ENCODE measurements around the gene NLE1. TPM values are rescaled to one million over a fixed set of nuclear protein-coding genes. Genes with fewer than 3 reads are reported as not detected.
A peak's percentile ranks its signal among the peaks of the same experiment; 100 is the strongest.

The NLE1 gene
- total and polyA plus RNA-seq, 2 donors from 2014 or later = 9.6 to 11.0 TPM

DNA sequence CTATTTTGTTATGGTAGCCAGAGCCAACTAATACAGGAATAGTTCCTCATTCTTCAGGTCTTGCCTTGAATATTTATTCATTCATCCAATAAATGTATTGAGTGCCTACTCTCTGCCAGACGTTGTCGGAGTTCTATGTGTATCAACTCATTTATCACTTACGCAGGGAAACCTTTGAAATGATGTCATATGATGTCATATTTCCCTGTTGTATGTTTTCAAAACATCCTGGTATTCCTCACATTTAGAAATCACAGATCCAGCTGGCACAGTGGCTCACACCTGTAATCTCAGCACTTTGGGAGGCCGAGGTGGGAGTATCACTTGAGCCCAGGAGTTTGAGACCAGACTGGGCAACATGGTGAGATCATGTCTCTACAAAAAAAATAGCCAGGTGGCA is 2.7 kb upstream of the NLE1 start:
- FAIRE-seq (no peak), DNase-seq (no peak)
- Histone ChIP-seq H3K4me3 (ENCODE audit: low read length in 3 of 3) (no peak overlapping the region), H3K27me3 (ENCODE audit: control insufficient read depth, insufficient read depth, low read length) (no peaks in the 10 kb centered on the region), H3K36me3 (ENCODE audit: control insufficient read depth in 2 of 3, insufficient read depth in 3 of 3, low read length in 3 of 3) (no peaks in the 10 kb centered on the region), H3K4me1 (ENCODE audit: control insufficient read depth in 2 of 3, insufficient read depth in 2 of 3, low read depth in 1 of 3, low read length in 3 of 3) (peaks cover 0 to 3% (median 0%) of the 10 kb centered on the region in 3 donors), H3K9me3 (ENCODE audit: control insufficient read depth in 2 of 3, insufficient read depth in 1 of 3, low read length in 3 of 3) (no peaks in the 10 kb centered on the region), H3K9ac (ENCODE audit: low read length in 3 of 3) (no peak overlapping the region), H3K27ac (ENCODE audit: low read depth in 2 of 2, low read length in 2 of 2) (no peak overlapping the region)
- intact Hi-C loops (cut with DNase I) = no loop called here
- TF ChIP-seq, protein P1, sequence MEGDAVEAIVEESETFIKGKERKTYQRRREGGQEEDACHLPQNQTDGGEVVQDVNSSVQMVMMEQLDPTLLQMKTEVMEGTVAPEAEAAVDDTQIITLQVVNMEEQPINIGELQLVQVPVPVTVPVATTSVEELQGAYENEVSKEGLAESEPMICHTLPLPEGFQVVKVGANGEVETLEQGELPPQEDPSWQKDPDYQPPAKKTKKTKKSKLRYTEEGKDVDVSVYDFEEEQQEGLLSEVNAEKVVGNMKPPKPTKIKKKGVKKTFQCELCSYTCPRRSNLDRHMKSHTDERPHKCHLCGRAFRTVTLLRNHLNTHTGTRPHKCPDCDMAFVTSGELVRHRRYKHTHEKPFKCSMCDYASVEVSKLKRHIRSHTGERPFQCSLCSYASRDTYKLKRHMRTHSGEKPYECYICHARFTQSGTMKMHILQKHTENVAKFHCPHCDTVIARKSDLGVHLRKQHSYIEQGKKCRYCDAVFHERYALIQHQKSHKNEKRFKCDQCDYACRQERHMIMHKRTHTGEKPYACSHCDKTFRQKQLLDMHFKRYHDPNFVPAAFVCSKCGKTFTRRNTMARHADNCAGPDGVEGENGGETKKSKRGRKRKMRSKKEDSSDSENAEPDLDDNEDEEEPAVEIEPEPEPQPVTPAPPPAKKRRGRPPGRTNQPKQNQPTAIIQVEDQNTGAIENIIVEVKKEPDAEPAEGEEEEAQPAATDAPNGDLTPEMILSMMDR (IDR thresholded peaks at IDR 0.05; ENCODE audit: borderline replicate concordance, extremely low read depth, insufficient read depth) = no peak

DNA sequence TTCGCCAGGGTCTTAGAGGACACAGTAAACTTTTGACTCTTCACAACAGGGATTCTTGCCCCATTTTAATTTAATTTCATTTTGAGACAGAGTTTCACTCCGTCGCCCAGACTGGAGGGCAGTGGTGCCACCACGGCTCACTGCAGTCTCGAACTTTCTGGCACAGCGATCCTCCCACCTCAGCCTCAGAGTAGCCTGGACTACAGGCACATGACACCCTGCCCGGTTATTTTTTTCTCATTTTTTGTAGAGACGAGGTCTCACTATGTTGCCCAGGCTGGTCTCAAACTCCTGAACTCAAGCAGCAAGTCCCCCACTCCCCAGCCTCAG is 329 bp upstream of the NLE1 start:
- intact Hi-C loops (cut with DNase I) = no loop called here
- Histone ChIP-seq H3K9me3 (ENCODE audit: control insufficient read depth in 2 of 3, insufficient read depth in 1 of 3, low read length in 3 of 3) (no peaks in the 10 kb centered on the region), H3K36me3 (ENCODE audit: control insufficient read depth in 2 of 3, insufficient read depth in 3 of 3, low read length in 3 of 3) (peaks cover 3 to 13% (median 8%) of the 10 kb centered on the region in 3 donors), H3K4me3 (ENCODE audit: low read length in 3 of 3) (peak overlapping the region in 2 of 3 donors; percentile 42 to 96), H3K4me1 (ENCODE audit: control insufficient read depth in 2 of 3, insufficient read depth in 2 of 3, low read depth in 1 of 3, low read length in 3 of 3) (peaks cover 0 to 3% (median 0%) of the 10 kb centered on the region in 3 donors), H3K27ac (ENCODE audit: low read depth in 2 of 2, low read length in 2 of 2) (no peak overlapping the region), H3K9ac (ENCODE audit: low read length in 3 of 3) (no peak overlapping the region), H3K27me3 (ENCODE audit: control insufficient read depth, insufficient read depth, low read length) (no peaks in the 10 kb centered on the region)
- TF ChIP-seq, protein P1 (IDR thresholded peaks at IDR 0.05; ENCODE audit: borderline replicate concordance, extremely low read depth, insufficient read depth) = no peak
- DNase-seq (no peak), FAIRE-seq (no peak)

DNA sequence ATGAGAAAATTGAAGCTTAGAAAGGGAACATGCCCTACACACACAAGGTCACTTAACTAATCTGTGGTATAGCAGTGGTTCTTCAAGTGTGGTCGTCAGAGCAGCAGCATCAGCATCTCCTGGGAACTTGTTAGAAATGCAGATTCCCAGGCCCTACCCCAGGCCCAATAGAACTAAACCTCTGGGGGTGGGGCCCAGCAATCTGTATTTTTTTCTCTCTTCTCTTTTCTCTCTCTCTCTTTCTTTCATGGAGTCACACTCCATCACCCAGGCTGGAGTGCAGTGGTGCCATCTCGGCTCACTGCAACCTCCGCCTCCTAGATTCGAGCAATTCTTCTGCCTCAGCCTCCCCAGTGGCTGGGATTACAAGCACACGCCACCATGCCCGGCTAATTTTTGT is 3.9 kb downstream of the NLE1 start:
- no peak overlapping the region for H3K4me3 ChIP-seq (ENCODE audit: low read length in 3 of 3)
- H3K9me3 ChIP-seq (ENCODE audit: control insufficient read depth in 2 of 3, insufficient read depth in 1 of 3, low read length in 3 of 3) = no peaks in the 10 kb centered on the region
- no peak overlapping the region for H3K9ac ChIP-seq (ENCODE audit: low read length in 3 of 3)
- TF ChIP-seq, protein P1 (IDR thresholded peaks at IDR 0.05; ENCODE audit: borderline replicate concordance, extremely low read depth, insufficient read depth) = no peak
- intact Hi-C loops (cut with DNase I) = no loop called here
- peaks cover 9 to 46% (median 32%) of the 10 kb centered on the region in 3 donors for H3K36me3 ChIP-seq (ENCODE audit: control insufficient read depth in 2 of 3, insufficient read depth in 3 of 3, low read length in 3 of 3)
- DNase-seq (no peak), FAIRE-seq (no peak)
- peaks cover 0 to 3% (median 0%) of the 10 kb centered on the region in 3 donors for H3K4me1 ChIP-seq (ENCODE audit: control insufficient read depth in 2 of 3, insufficient read depth in 2 of 3, low read depth in 1 of 3, low read length in 3 of 3)
- no peak overlapping the region for H3K27ac ChIP-seq (ENCODE audit: low read depth in 2 of 2, low read length in 2 of 2)
- H3K27me3 ChIP-seq (ENCODE audit: control insufficient read depth, insufficient read depth, low read length) = no peaks in the 10 kb centered on the region

DNA sequence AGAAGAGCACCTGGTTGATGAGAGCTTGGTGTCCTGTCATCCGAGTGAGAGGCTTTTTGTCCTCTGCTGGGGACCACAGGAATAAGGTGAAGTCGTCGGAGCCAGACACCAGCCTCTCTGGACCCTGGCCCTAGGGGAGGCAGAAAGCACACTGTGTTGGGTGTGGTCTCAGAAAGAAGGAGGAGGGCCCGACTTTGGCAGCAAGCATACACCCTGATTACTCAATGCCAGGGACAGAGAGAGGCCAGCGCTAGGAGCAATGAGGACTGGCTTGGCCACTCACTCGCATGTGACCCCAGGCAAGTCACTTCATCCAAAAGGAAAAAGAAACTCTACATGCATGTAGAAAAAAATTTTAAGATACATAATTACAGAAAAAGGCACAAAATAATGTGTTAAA is 6.8 kb downstream of the NLE1 start:
- TF ChIP-seq, protein P1 (IDR thresholded peaks at IDR 0.05; ENCODE audit: borderline replicate concordance, extremely low read depth, insufficient read depth) = no peak
- H3K4me3 ChIP-seq (ENCODE audit: low read length in 3 of 3) = no peak overlapping the region
- H3K27me3 ChIP-seq (ENCODE audit: control insufficient read depth, insufficient read depth, low read length) = no peaks in the 10 kb centered on the region
- H3K9me3 ChIP-seq (ENCODE audit: control insufficient read depth in 2 of 3, insufficient read depth in 1 of 3, low read length in 3 of 3) = no peaks in the 10 kb centered on the region
- H3K4me1 ChIP-seq (ENCODE audit: control insufficient read depth in 2 of 3, insufficient read depth in 2 of 3, low read depth in 1 of 3, low read length in 3 of 3) = peaks cover 0 to 8% (median 2%) of the 10 kb centered on the region in 3 donors
- DNase-seq = no peak
- no peak for FAIRE-seq
- H3K9ac ChIP-seq (ENCODE audit: low read length in 3 of 3) = no peak overlapping the region
- peaks cover 9 to 58% (median 36%) of the 10 kb centered on the region in 3 donors for H3K36me3 ChIP-seq (ENCODE audit: control insufficient read depth in 2 of 3, insufficient read depth in 3 of 3, low read length in 3 of 3)
- no peak overlapping the region for H3K27ac ChIP-seq (ENCODE audit: low read depth in 2 of 2, low read length in 2 of 2)
- intact Hi-C loops (cut with DNase I) = no loop called here

All from kidney (tissue), 14 donors.